OCI-LY1 (cell line): ENCODE data around the gene SLC25A1.

Source experiments
- EZH2 ChIP-seq: fragments of 200-600 bp; sonication (generic), shearing (Covaris generic); IDR thresholded peaks from 2 replicates; pipeline ENCODE4 v1.8.0; 2017; ENCODE audit warnings: borderline replicate concordance, mixed run types, mild to moderate bottlenecking, antibody characterized with exemption, low read length, moderate library complexity, mixed read lengths
- TF ChIP-seq, protein P1 (sequence below): fragments of 200-600 bp; sonication (generic), shearing (Covaris generic); IDR thresholded peaks from 2 replicates; pipeline ENCODE4 v1.5.1; 2017; ENCODE audit warnings: mild to moderate bottlenecking, antibody characterized with exemption, low read length, moderate library complexity, mixed read lengths

DNA sequence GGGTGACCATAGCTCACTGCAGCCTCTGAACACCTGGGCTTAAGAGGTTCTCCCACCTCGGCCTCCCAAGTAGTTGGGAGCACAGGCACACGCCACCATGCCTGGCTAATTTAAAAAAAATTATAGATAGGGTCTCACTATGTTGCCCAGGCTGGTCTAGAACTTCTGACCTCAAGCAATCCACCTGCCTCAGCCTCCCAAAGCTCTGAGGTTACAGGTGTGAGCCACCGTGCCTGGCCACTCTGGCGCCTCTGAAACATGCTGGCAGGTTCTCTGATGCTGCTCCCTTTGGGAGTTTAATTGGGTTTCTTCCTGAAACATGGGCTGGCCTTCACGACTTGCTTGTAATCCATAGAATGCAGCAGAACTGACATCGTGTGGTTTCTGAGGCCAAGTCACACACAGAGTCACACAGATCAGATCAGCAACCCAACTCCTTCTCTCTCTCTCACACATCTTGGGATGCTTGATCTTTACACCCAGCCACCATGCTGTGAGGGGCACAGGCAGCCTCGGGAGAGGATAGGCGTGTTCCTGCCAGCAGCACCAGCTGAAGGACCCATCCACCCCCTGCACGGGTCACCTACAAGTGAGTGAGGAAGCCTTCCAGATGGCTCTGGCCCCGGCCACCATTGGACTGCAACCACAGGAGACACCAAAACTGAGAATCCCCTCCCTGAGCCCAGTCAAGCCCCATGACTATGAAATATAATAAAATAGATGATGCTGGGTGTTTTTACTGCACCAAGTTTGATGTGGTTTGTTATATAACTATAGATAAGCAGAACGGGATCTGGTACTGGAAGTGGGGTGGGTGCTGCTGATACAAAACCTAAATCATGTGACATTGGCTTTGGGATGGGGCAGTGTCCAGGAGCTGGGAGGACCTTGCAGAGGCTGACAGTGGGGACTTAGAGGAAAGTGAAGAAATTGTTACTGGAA, 25.3 kb downstream of the SLC25A1 start:
- TF ChIP-seq, protein P1, sequence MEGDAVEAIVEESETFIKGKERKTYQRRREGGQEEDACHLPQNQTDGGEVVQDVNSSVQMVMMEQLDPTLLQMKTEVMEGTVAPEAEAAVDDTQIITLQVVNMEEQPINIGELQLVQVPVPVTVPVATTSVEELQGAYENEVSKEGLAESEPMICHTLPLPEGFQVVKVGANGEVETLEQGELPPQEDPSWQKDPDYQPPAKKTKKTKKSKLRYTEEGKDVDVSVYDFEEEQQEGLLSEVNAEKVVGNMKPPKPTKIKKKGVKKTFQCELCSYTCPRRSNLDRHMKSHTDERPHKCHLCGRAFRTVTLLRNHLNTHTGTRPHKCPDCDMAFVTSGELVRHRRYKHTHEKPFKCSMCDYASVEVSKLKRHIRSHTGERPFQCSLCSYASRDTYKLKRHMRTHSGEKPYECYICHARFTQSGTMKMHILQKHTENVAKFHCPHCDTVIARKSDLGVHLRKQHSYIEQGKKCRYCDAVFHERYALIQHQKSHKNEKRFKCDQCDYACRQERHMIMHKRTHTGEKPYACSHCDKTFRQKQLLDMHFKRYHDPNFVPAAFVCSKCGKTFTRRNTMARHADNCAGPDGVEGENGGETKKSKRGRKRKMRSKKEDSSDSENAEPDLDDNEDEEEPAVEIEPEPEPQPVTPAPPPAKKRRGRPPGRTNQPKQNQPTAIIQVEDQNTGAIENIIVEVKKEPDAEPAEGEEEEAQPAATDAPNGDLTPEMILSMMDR, result no peak
- no peak for TF ChIP-seq EZH2
